Esophagus muscularis mucosa (tissue), 3 donors: ENCODE data around the gene EFCAB11.

Experiments
- POLR2A ChIP-seq: fragments of 450-650 bp; IDR thresholded peaks from one replicate; pipeline ENCODE4 v1.6.1; 2017; ENCODE audit warnings: antibody characterized with exemption, moderate library complexity, mild to moderate bottlenecking, low read depth
- POLR2AphosphoS5 ChIP-seq, 2 donors: sonication (generic); formaldehyde crosslinking; IDR thresholded peaks; one replicate each; pipeline ENCODE4 v1.6.1; 2017; ENCODE audit warnings: antibody characterized with exemption in 2 of 2
- TF ChIP-seq, protein P1 (sequence below), 3 experiments: fragments of 200-600 bp in 2 of 3; fragments of 450-650 bp in 1 of 3; sonication (generic) in 2 of 3; IDR thresholded peaks; one replicate each; pipeline ENCODE4 v1.5.1; 2017 to 2019; ENCODE audit warnings: antibody characterized with exemption in 3 of 3, mild to moderate bottlenecking in 2 of 3, moderate library complexity in 1 of 3

DNA sequence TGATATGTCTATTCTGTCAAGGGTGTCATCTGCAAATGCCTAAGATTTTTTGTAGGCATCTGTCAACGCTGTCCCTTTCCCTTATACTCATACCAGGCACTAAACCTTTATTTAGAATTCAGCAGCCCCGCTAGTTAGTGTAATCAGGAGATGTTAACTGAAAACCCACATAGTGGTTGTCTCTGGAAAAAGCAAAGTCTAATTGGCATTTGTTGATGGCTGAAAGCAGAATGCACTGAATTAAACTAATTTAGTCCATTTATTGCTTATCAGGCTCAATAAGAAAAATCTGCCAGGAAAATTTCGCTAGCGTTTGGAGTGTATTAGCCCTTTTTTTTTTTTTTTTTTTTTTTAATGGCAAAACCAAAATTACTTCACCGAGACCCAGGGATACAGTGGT lies 35.7 kb upstream of the EFCAB11 start:
- TF ChIP-seq, protein P1, sequence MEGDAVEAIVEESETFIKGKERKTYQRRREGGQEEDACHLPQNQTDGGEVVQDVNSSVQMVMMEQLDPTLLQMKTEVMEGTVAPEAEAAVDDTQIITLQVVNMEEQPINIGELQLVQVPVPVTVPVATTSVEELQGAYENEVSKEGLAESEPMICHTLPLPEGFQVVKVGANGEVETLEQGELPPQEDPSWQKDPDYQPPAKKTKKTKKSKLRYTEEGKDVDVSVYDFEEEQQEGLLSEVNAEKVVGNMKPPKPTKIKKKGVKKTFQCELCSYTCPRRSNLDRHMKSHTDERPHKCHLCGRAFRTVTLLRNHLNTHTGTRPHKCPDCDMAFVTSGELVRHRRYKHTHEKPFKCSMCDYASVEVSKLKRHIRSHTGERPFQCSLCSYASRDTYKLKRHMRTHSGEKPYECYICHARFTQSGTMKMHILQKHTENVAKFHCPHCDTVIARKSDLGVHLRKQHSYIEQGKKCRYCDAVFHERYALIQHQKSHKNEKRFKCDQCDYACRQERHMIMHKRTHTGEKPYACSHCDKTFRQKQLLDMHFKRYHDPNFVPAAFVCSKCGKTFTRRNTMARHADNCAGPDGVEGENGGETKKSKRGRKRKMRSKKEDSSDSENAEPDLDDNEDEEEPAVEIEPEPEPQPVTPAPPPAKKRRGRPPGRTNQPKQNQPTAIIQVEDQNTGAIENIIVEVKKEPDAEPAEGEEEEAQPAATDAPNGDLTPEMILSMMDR (IDR thresholded peaks at IDR 0.05), result no peak
- TF ChIP-seq POLR2A, result no peak
- no peak for TF ChIP-seq POLR2AphosphoS5 (IDR thresholded peaks at IDR 0.05)
